HEK293T (cell line): ENCODE measurements around the gene FRRS1.

Source experiments
- CTCF ChIA-PET: fragments of 350-600 bp; formaldehyde crosslinking; extraction: SDS; loops from one replicate; lab custom pipeline; 2021; ENCODE audit warnings: antibody characterized with exemption, inconsistent platforms; lab: Yijun Ruan, JAX
- POLR2A ChIA-PET: fragments of 350-600 bp; formaldehyde crosslinking; extraction: SDS; loops from one replicate; lab custom pipeline; 2020; ENCODE audit warnings: antibody characterized with exemption, inconsistent platforms; lab: Yijun Ruan, JAX
- DNase-seq: peaks from one replicate; pipeline ENCODE4 v3.0.0; 2012; ENCODE audit warnings: mixed read lengths; ENCODE audit errors: extremely low spot score
- ARNT ChIP-seq: fragments of 450-650 bp; IDR thresholded peaks from 2 replicates; pipeline ENCODE4 v1.6.1; 2017; ENCODE audit warnings: mild to moderate bottlenecking
- BHLHE40 ChIP-seq: fragments of 450-650 bp; IDR thresholded peaks from 2 replicates; pipeline ENCODE4 v1.6.1; 2016; ENCODE audit warnings: mild to moderate bottlenecking, moderate library complexity, borderline replicate concordance
- CTBP1 ChIP-seq: fragments of 450-650 bp; IDR thresholded peaks from 2 replicates; pipeline ENCODE4 v1.6.1; 2016; ENCODE audit warnings: borderline replicate concordance
- ELF4 ChIP-seq: fragments of 450-650 bp; IDR thresholded peaks from 2 replicates; pipeline ENCODE4 v1.6.1; 2017; ENCODE audit warnings: antibody characterized with exemption
- FOXA1 ChIP-seq: fragments of 450-650 bp; IDR thresholded peaks from 2 replicates; pipeline ENCODE4 v1.6.1; 2016; ENCODE audit warnings: mild to moderate bottlenecking
- FOXK2 ChIP-seq: fragments of 450-650 bp; IDR thresholded peaks from 2 replicates; pipeline ENCODE4 v1.6.1; 2016; ENCODE audit warnings: mild to moderate bottlenecking
- FOXM1 ChIP-seq: fragments of 450-650 bp; IDR thresholded peaks from 2 replicates; pipeline ENCODE4 v1.6.1; 2017; ENCODE audit warnings: mild to moderate bottlenecking, borderline replicate concordance
- HDGF ChIP-seq: fragments of 450-650 bp; IDR thresholded peaks from 2 replicates; pipeline ENCODE4 v1.6.1; 2017; ENCODE audit warnings: antibody characterized with exemption, borderline replicate concordance
- L3MBTL2 ChIP-seq: fragments of 450-650 bp; conservative IDR thresholded peaks from 2 replicates; pipeline ENCODE4 v1.6.1; 2016; ENCODE audit warnings: mild to moderate bottlenecking
- LEF1 ChIP-seq: fragments of 450-650 bp; IDR thresholded peaks from 2 replicates; pipeline ENCODE4 v1.6.1; 2017; ENCODE audit warnings: mild to moderate bottlenecking, borderline replicate concordance
- NFRKB ChIP-seq: fragments of 450-650 bp; IDR thresholded peaks from 2 replicates; pipeline ENCODE4 v1.6.1; 2016; ENCODE audit warnings: mild to moderate bottlenecking, moderate library complexity
- SP1 ChIP-seq: fragments of 450-650 bp; IDR thresholded peaks from 2 replicates; pipeline ENCODE4 v1.6.1; 2017
- SUZ12 ChIP-seq: fragments of 450-650 bp; IDR thresholded peaks from 2 replicates; pipeline ENCODE4 v1.6.1; 2016; ENCODE audit warnings: mild to moderate bottlenecking
- TARDBP ChIP-seq: fragments of 450-650 bp; IDR thresholded peaks from 2 replicates; pipeline ENCODE4 v1.6.1; 2016
- ZNF384 ChIP-seq: fragments of 450-650 bp; IDR thresholded peaks from 2 replicates; pipeline ENCODE4 v1.6.1; 2016
- TF ChIP-seq, protein P1 (sequence below): fragments of 450-650 bp; IDR thresholded peaks from 2 replicates; pipeline ENCODE4 v1.6.1; 2016

The FRRS1 gene

DNA sequence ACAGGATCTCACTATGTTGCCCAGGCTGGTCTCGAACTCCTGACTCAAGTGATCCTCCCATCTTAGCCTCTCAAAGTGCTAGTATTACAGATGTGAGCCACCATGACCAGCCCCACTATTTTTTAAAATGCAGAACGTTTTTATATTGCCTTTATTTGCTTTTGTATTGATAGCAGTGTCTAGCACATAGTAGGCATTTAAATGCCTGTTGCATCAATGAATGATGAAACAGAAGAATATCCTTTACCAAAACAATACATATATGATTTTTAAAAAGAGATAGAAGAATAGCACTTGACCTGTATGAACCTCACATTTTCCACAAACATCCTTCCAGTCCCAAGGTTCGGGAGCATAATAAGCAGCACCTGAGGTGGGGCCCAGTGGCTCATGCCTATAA, 16.5 kb upstream of the FRRS1 start:
- TF ChIP-seq L3MBTL2 (no peak), FOXA1 (no peak), HDGF (no peak), TARDBP (no peak), SUZ12 (no peak), NFRKB (no peak)
- ChIA-PET CTCF (no interaction called here), POLR2A (no interaction called here)
- DNase-seq, result no peak

DNA sequence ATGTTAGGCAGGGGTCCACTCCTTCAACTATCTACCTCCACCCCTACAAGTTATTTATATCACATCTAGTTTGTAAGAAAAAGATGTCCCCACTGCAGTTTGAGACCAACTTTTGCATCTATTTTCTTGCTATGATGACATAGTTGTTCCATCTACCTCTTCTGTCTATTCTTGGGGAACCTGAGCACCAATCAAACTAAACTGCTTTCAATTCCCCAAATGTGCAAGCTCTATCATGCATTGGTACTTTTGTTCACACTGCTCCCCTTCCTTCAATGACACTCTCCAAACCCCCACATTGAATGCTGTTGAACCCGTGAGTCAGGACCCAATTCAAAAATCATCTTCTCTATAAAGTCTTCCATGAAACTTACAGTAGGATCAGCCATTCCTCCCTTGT, 16.0 kb upstream of the FRRS1 start:
- DNase-seq, result no peak
- CTCF ChIA-PET, result no interaction called here
- POLR2A ChIA-PET, result no interaction called here
- no peak for TF ChIP-seq CTBP1
- TF ChIP-seq L3MBTL2, result no peak
- no peak for TF ChIP-seq SUZ12

DNA sequence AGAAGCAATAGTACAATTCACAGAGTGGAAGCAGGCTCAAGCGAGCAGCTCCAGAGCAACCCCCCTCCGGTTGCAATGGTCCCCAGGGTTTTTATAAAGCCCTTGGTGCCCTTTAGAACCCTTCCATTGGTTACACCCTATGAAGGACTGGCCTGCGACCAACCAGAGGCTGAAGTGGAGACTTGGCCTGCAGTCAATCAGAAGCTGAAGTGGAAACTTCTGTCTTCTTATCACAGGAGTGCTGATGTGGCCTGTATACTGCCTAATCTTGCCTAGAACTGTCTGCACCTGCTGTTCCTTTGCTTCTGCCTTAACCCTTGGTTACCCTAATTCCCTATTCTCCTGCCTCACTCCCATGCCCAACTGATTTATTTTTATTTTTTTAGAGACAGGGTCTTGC, 15.4 kb upstream of the FRRS1 start:
- DNase-seq, result no peak
- TF ChIP-seq HDGF (no peak), BHLHE40 (no peak), FOXK2 (no peak), SP1 (no peak), ZNF384 (no peak), CTBP1 (no peak), ARNT (no peak), NFRKB (no peak)
- TF ChIP-seq, protein P1, sequence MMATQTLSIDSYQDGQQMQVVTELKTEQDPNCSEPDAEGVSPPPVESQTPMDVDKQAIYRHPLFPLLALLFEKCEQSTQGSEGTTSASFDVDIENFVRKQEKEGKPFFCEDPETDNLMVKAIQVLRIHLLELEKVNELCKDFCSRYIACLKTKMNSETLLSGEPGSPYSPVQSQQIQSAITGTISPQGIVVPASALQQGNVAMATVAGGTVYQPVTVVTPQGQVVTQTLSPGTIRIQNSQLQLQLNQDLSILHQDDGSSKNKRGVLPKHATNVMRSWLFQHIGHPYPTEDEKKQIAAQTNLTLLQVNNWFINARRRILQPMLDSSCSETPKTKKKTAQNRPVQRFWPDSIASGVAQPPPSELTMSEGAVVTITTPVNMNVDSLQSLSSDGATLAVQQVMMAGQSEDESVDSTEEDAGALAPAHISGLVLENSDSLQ, result no peak
- CTCF ChIA-PET, result interaction anchor here (0.6 kb wide), 1 partner anchor 72 kb away, joined by 3 read pairs; no protein-coding TSS in a partner anchor
- POLR2A ChIA-PET, result no interaction called here

DNA sequence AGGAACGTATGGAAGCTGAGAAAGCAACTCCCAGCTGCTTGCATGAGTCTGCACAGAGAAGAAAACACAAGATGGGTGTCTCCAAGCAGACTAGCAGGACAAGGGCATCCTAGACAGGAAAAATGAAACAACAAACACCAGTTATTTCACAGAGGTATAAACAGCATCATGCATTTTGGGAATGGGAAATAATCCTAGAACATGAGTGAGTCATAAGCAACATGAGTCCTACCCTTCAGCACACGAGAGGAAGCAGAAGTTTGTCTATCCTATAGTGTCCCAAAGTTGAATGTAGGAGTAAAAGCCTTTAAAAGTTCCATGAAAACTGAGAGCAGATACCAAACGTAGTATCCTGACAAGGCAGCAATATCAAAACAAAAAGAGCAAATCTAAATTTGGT, 11.3 kb upstream of the FRRS1 start:
- ChIA-PET CTCF (no interaction called here), POLR2A (no interaction called here)
- no peak for DNase-seq
- TF ChIP-seq ZNF384, result no peak
- TF ChIP-seq NFRKB, result no peak
- TF ChIP-seq HDGF, result no peak
- TF ChIP-seq SP1, result no peak
- no peak for TF ChIP-seq FOXM1
- no peak for TF ChIP-seq L3MBTL2
- no peak for TF ChIP-seq CTBP1
- TF ChIP-seq FOXA1, result no peak
- TF ChIP-seq LEF1, result no peak
- TF ChIP-seq FOXK2, result no peak
- no peak for TF ChIP-seq BHLHE40
- TF ChIP-seq ARNT, result no peak
- TF ChIP-seq SUZ12, result no peak
- TF ChIP-seq ELF4, result no peak
- TF ChIP-seq, protein P1, result no peak
- no peak for TF ChIP-seq TARDBP

DNA sequence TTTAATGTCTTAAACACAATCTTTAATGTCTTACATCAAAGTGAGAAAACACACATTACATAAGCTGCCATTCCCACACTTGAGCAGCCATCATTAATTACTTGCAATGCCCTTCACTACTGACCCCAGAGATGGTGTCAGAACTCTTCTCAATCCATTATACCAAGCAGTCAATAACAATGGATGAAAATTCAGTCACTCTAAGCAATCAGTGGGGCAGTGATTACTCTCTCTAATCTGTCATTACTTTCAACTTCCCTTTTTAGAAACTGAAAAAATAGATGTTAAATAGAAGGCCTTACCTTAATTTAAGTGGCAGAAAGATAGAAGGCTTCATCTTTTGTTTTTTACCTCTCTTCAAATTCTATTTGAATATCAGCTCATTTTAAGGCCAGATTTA, 9.7 kb upstream of the FRRS1 start:
- ChIA-PET CTCF (interaction anchor here (0.5 kb wide), 1 partner anchor 10 kb away, joined by 8 read pairs; no protein-coding TSS in a partner anchor), POLR2A (interaction anchor here (1.9 kb wide), 1 partner anchor 10 kb away, joined by 6 read pairs; the partner anchor contains the start of gene FRRS1)

DNA sequence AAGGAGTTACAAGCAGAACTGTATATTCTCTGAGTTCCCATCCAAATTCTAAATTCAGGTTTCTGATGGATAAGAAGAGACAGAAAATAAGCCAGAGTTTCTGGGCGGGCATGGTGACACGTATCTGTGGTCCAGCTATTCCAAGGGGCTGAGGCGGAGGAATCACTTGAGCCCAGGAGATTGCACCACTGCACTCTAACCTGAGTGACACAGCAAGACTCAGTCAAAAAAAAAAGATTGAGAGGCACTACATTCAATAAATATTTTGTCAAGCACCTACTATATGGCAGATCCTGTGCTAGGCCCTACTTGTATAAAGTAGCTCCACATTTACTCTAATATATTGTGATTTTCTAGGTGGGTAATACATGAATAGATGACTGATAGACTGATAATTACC, 6.4 kb upstream of the FRRS1 start:
- ChIA-PET POLR2A (interaction anchor here (1.7 kb wide), 1 partner anchor 265 kb away, joined by 4 read pairs; a partner anchor contains a TSS), CTCF (no interaction called here)
- DNase-seq, result no peak
- TF ChIP-seq HDGF (no peak), ELF4 (no peak), FOXA1 (no peak), BHLHE40 (no peak)

More for the DNA sequence above, 9.7 kb upstream of the FRRS1 start:
- TF ChIP-seq L3MBTL2 (no peak), LEF1 (no peak), TARDBP (no peak)
- no peak for DNase-seq

DNA sequence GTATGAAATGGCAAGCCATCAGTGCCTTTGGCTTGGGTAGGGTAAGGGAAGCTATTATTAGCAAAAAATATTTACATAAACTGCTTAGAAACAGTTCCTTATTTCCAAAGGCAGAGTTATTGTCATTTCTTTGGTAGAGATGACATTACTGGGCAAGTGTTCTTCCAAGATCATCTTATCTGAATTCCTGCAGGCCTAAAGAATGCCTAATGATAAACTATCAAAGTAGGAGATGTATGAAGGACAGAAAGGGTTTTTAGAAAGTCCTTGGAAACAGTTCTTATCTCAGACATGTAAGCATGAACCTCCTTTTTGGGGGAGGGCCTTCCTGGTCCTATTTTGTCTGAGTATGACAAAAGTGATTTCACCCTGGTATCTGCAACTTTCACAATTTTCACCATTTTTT, 5.1 kb upstream of the FRRS1 start:
- POLR2A ChIA-PET, result no interaction called here
- CTCF ChIA-PET, result interaction anchor here (0.6 kb wide), 1 partner anchor 32 kb away, joined by 4 read pairs; no protein-coding TSS in a partner anchor
- no peak for DNase-seq
- TF ChIP-seq SUZ12 (no peak), ELF4 (no peak), ARNT (no peak), ZNF384 (no peak), CTBP1 (no peak), NFRKB (no peak), LEF1 (no peak), TARDBP (no peak), BHLHE40 (no peak), FOXK2 (no peak), FOXM1 (no peak)
- TF ChIP-seq, protein P1, result no peak
